Natural killer cell (primary cell): Measurements from ENCODE around the gene KLF17. TPM values are rescaled to one million over a fixed set of nuclear protein-coding genes. Genes with fewer than 3 reads are reported as not detected.

Source experiments
- ATAC-seq, 3 donors: fragments of 150-1000 bp in 2 of 3; fragments of 200-7000 bp in 1 of 3; cut with Tn5 transposase; 1 replicate in 1 of 3; 2 replicates in 2 of 3; pipeline ENCODE4 v1.10.0; 2021; ENCODE audit warnings: mild to moderate bottlenecking in 2 of 3, moderate library complexity in 2 of 3
- DNase-seq, 2 donors: peaks; one replicate each; pipeline versions ENCODE4 v3.0.0 to v3.0.0-alpha.2; 2013 to 2021; ENCODE audit warnings: mixed read lengths in 1 of 2
- H3K27ac ChIP-seq: one replicate; pipeline ENCODE4 v1.5.1; 2013; ENCODE audit warnings: mild to moderate bottlenecking, low read length
- H3K27me3 ChIP-seq: one replicate; pipeline ENCODE4 v1.6.1; 2013; ENCODE audit warnings: low read length; ENCODE audit not compliant: control insufficient read depth, insufficient read depth
- H3K36me3 ChIP-seq: one replicate; pipeline ENCODE4 v1.6.1; 2013; ENCODE audit warnings: low read length; ENCODE audit not compliant: control insufficient read depth, insufficient read depth
- H3K4me1 ChIP-seq: one replicate; pipeline ENCODE4 v1.6.1; 2013; ENCODE audit warnings: low read length; ENCODE audit not compliant: control insufficient read depth, insufficient read depth
- H3K4me3 ChIP-seq: one replicate; pipeline ENCODE4 v1.5.1; 2013; ENCODE audit warnings: low read length
- H3K9me3 ChIP-seq: one replicate; pipeline ENCODE4 v1.6.1; 2013; ENCODE audit warnings: low read length; ENCODE audit not compliant: control insufficient read depth, insufficient read depth
- H3K27ac Mint-ChIP-seq, 2 donors: one replicate each; pipeline ENCODE4 v1.8.0; 2022; ENCODE audit warnings: mild to moderate bottlenecking in 2 of 2, mixed read lengths in 2 of 2, moderate library complexity in 1 of 2
- H3K27me3 Mint-ChIP-seq, 2 donors: one replicate each; pipeline ENCODE4 v1.8.0; 2022; ENCODE audit warnings: low read depth in 2 of 2, mixed read lengths in 2 of 2
- H3K36me3 Mint-ChIP-seq: one replicate; pipeline ENCODE4 v1.8.0; 2022; ENCODE audit warnings: mixed read lengths
- H3K4me1 Mint-ChIP-seq, 2 donors: one replicate each; pipeline ENCODE4 v1.8.0; 2022; ENCODE audit warnings: mixed read lengths in 2 of 2
- H3K4me3 Mint-ChIP-seq: one replicate; pipeline ENCODE4 v1.8.0; 2022; ENCODE audit warnings: mild to moderate bottlenecking, moderate library complexity, mixed read lengths
- H3K9me3 Mint-ChIP-seq, 2 donors: one replicate each; pipeline ENCODE4 v1.8.0; 2022; ENCODE audit warnings: mixed read lengths in 2 of 2
- WGBS: methylation state at CpG from one replicate; pipeline ENCODE4 v1.1.7; 2013; ENCODE audit warnings: missing lambda C conversion rate; ENCODE audit not compliant: insufficient coverage; 5-methylcytosine and 5-hydroxymethylcytosine counted together
- intact Hi-C: fragments of 100-400 bp; cut with micrococcal nuclease; formaldehyde crosslinking; loops from one replicate; pipeline ENCODE4 v1.14.2; 2022
- total RNA-seq, 4 donors: library from RNA; stranded (reverse); fragments of 120-200 nt in 1 of 4; gene quantifications; one replicate each; pipeline versions ENCODE4 v1.2.3 to v1.2.4, GENCODE V29; 2013 to 2022
- TF ChIP-seq, protein P1 (sequence below): fragments of 200-600 bp; IDR thresholded peaks from one replicate; pipeline ENCODE4 v1.8.0; 2022; ENCODE audit warnings: antibody characterized with exemption

KLF17 gene
- total RNA-seq, 3 donors from 2014 or later (not counting 1 experiment from before 2014, with no cell fraction given), result not detected

DNA sequence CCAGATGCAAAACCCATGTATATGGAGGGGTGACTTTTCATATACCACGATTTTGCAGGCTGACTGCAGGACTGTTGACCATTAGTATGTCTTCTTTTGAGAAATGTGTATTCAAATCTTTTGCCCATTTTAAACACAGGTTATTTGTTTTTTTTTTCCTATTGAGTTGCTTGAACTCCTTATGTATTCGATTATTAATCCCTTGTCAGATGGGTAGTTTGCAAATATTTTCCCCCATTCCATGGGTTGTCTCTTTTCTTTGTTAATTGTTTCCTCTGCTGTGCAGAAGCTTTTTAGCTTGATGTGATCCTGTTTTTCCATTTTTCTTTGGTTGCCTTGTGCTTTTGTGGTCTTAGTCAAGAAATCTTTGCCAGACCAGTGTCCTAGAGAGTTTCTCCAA, 24.6 kb upstream of the KLF17 start:
- Mint-ChIP-seq H3K27ac (no peak overlapping the region), H3K9me3 (no peaks in the 10 kb centered on the region), H3K4me1 (peaks cover 0 to 5% of the 10 kb centered on the region in 2 donors), H3K36me3 (no peaks in the 10 kb centered on the region), H3K27me3 (peaks cover 8 to 26% of the 10 kb centered on the region in 2 donors), H3K4me3 (no peak overlapping the region)
- no peak for ATAC-seq
- no peak overlapping the region for H3K27ac ChIP-seq
- TF ChIP-seq, protein P1, sequence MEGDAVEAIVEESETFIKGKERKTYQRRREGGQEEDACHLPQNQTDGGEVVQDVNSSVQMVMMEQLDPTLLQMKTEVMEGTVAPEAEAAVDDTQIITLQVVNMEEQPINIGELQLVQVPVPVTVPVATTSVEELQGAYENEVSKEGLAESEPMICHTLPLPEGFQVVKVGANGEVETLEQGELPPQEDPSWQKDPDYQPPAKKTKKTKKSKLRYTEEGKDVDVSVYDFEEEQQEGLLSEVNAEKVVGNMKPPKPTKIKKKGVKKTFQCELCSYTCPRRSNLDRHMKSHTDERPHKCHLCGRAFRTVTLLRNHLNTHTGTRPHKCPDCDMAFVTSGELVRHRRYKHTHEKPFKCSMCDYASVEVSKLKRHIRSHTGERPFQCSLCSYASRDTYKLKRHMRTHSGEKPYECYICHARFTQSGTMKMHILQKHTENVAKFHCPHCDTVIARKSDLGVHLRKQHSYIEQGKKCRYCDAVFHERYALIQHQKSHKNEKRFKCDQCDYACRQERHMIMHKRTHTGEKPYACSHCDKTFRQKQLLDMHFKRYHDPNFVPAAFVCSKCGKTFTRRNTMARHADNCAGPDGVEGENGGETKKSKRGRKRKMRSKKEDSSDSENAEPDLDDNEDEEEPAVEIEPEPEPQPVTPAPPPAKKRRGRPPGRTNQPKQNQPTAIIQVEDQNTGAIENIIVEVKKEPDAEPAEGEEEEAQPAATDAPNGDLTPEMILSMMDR, result no peak
- no peaks in the 10 kb centered on the region for H3K36me3 ChIP-seq
- H3K4me3 ChIP-seq, result no peak overlapping the region
- H3K4me1 ChIP-seq, result no peaks in the 10 kb centered on the region
- intact Hi-C loops, result no loop called here
- no peaks in the 10 kb centered on the region for H3K9me3 ChIP-seq
- DNase-seq, result no peak
- H3K27me3 ChIP-seq, result no peaks in the 10 kb centered on the region
- WGBS, result 89% methylated on average over 2 of the region's 2 CpGs

DNA sequence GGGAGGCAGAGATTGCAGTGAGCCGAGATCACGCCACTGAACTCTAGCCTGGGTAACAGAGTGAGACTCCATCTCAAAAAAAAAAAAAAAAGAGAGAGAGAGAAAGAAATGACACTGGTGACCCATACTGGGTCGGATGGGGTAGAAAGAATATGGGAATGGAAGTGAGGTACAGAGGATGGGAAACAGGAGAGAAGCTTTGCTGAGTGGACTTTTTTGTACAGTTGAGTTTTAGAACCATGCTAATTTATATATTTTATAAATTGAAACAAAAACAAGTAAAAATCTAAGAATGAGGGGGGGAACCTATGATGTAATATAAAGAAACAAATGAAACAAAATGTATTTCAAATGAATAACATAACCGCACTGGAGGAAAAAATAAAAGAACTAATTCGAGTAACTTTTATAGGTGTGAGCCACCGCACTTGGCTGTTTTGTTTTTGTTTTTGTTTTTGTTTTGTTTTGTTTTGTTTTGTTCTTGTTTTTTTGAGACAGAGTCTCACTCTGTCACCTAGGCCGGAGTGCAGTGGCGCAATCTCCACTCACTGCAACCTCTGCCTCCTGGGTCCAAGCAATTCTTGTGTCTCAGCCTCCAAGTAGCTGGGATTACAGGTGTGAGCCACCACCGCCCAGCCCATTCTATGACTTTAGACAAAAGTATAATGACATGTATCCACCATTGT, 18.3 kb upstream of the KLF17 start:
- WGBS, result 85% methylated on average over 8 of the region's 9 CpGs
- TF ChIP-seq, protein P1, result no peak
- Mint-ChIP-seq H3K4me3 (no peak overlapping the region), H3K27ac (no peak overlapping the region), H3K4me1 (no peaks in the 10 kb centered on the region), H3K9me3 (no peaks in the 10 kb centered on the region), H3K27me3 (peaks cover 9 to 11% of the 10 kb centered on the region in 2 donors), H3K36me3 (no peaks in the 10 kb centered on the region)
- Histone ChIP-seq H3K4me3 (no peak overlapping the region), H3K9me3 (no peaks in the 10 kb centered on the region), H3K4me1 (no peaks in the 10 kb centered on the region), H3K27me3 (no peaks in the 10 kb centered on the region), H3K27ac (no peak overlapping the region), H3K36me3 (no peaks in the 10 kb centered on the region)
- ATAC-seq (no peak), DNase-seq (no peak)
- intact Hi-C loops, result no loop called here

DNA sequence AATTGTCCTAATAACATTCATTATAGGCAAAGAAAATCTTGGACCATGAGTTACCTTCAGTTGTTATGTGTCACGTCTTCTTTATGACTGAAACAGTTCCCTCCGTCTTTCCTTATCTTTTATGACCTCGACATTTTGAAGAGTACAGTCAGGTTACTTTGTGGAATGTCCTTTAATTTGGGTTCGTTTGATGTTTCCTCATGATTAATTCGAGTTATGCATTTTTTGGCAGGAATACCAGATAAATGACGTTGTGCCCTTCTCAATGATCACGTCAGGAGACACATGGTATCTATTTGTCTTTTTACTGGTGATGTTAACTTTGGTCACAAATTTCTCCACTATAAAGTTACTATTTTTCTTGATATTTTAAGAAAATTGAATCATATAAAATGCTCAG, 17.3 kb upstream of the KLF17 start:
- ATAC-seq, result no peak
- 90% methylated on average over 7 of the region's 7 CpGs for WGBS

More for the DNA sequence above, 17.3 kb upstream of the KLF17 start:
- TF ChIP-seq, protein P1, result no peak
- no peaks in the 10 kb centered on the region for H3K27me3 ChIP-seq
- H3K9me3 ChIP-seq, result no peaks in the 10 kb centered on the region
- Mint-ChIP-seq H3K27me3 (peaks cover 14% of the 10 kb centered on the region in 2 donors), H3K36me3 (no peaks in the 10 kb centered on the region), H3K4me1 (no peaks in the 10 kb centered on the region), H3K4me3 (no peak overlapping the region), H3K27ac (no peak overlapping the region), H3K9me3 (no peaks in the 10 kb centered on the region)
- no peak overlapping the region for H3K27ac ChIP-seq
- no peak overlapping the region for H3K4me3 ChIP-seq
- H3K36me3 ChIP-seq, result no peaks in the 10 kb centered on the region
- H3K4me1 ChIP-seq, result no peaks in the 10 kb centered on the region
- DNase-seq, result no peak
- intact Hi-C loops, result no loop called here
